Prostate gland (tissue), 2 donors: Measurements from ENCODE around the gene SMIM38.

ENCODE experiments used
- CTCF ChIP-seq, 4 experiments: fragments of 200-600 bp in 2 of 4; fragments of 450-650 bp in 2 of 4; sonication (generic) in 2 of 4; IDR thresholded peaks; 1 replicate in 3 of 4; 2 replicates in 1 of 4; pipeline ENCODE4 v1.5.1; 2016 to 2019; ENCODE audit warnings: antibody characterized with exemption in 4 of 4, mild to moderate bottlenecking in 2 of 4, moderate library complexity in 2 of 4
- POLR2A ChIP-seq: fragments of 450-650 bp; IDR thresholded peaks from one replicate; pipeline ENCODE4 v1.6.1; 2016; ENCODE audit warnings: antibody characterized with exemption, mild to moderate bottlenecking

- no peak for TF ChIP-seq CTCF (IDR thresholded peaks at IDR 0.05)
- no peak for TF ChIP-seq POLR2A
Observed at GRCh38 chr11:69169479-69169878, 13.7 kb downstream of the SMIM38 start.
